H9 (cell line): Measurements from ENCODE around the gene ITPR2. TPM values are rescaled to one million over a fixed set of nuclear protein-coding genes. Genes with fewer than 3 reads are reported as not detected.
A peak's percentile ranks its signal among the peaks of the same experiment; 100 is the strongest.

Experiments used
- DNase-seq: peaks from one replicate; pipeline ENCODE4 v3.0.0-alpha.2; 2017
- H2AFZ ChIP-seq: one replicate; pipeline ENCODE4 v1.6.1; 2013; ENCODE audit warnings: mild to moderate bottlenecking, low read length, control low read depth, moderate library complexity
- H2AK5ac ChIP-seq: 2 replicates; pipeline ENCODE4 v1.6.1; 2013; ENCODE audit warnings: low read length, control low read depth, mixed read lengths; ENCODE audit not compliant: insufficient read length
- H2BK120ac ChIP-seq: one replicate; pipeline ENCODE4 v1.6.1; 2013; ENCODE audit warnings: low read depth, mild to moderate bottlenecking, low read length, control low read depth, inconsistent platforms; ENCODE audit not compliant: poor library complexity, severe bottlenecking
- H2BK12ac ChIP-seq: 2 replicates; pipeline ENCODE4 v1.6.1; 2013; ENCODE audit warnings: low read length, control low read depth, mixed read lengths, low read depth; ENCODE audit not compliant: insufficient read length
- H2BK15ac ChIP-seq: 2 replicates; pipeline ENCODE4 v1.6.1; 2013; ENCODE audit warnings: low read depth, low read length, control low read depth
- H2BK20ac ChIP-seq: one replicate; pipeline ENCODE4 v1.6.1; 2013; ENCODE audit warnings: low read depth, mild to moderate bottlenecking, low read length, control low read depth, inconsistent platforms; ENCODE audit not compliant: poor library complexity, severe bottlenecking
- H2BK5ac ChIP-seq: 2 replicates; pipeline ENCODE4 v1.6.1; 2013; ENCODE audit warnings: low read length, control low read depth, mixed read lengths; ENCODE audit not compliant: insufficient read length
- H3K14ac ChIP-seq: 2 replicates; pipeline ENCODE4 v1.6.1; 2013; ENCODE audit warnings: low read length, control low read depth; ENCODE audit not compliant: insufficient read depth
- H3K18ac ChIP-seq: 2 replicates; pipeline ENCODE4 v1.6.1; 2013; ENCODE audit warnings: low read depth, mild to moderate bottlenecking, mixed read lengths, low read length, control low read depth; ENCODE audit not compliant: insufficient read length
- H3K23ac ChIP-seq: 2 replicates; pipeline ENCODE4 v1.6.1; 2013; ENCODE audit warnings: low read length, control low read depth, mixed read lengths, low read depth; ENCODE audit not compliant: insufficient read length
- H3K23me2 ChIP-seq: 2 replicates; pipeline ENCODE4 v1.6.1; 2013; ENCODE audit warnings: low read depth, mild to moderate bottlenecking, mixed read lengths, low read length, control low read depth; ENCODE audit not compliant: insufficient read length, poor library complexity, severe bottlenecking
- H3K27ac ChIP-seq: 2 replicates; pipeline ENCODE4 v1.5.1; 2013; ENCODE audit warnings: low read length, control low read depth, mixed read lengths, low read depth; ENCODE audit not compliant: insufficient read length
- H3K27me3 ChIP-seq: 2 replicates; pipeline ENCODE4 v1.6.1; 2013; ENCODE audit warnings: low read length, control low read depth, inconsistent platforms; ENCODE audit not compliant: insufficient read depth
- H3K4ac ChIP-seq: 2 replicates; pipeline ENCODE4 v1.6.1; 2013; ENCODE audit warnings: low read depth, mild to moderate bottlenecking, control low read depth, inconsistent platforms, low read length, moderate library complexity
- H3K4me1 ChIP-seq: 2 replicates; pipeline ENCODE4 v1.6.1; 2013; ENCODE audit warnings: low read length, control low read depth, inconsistent platforms; ENCODE audit not compliant: insufficient read depth
- H3K4me2 ChIP-seq: 2 replicates; pipeline ENCODE4 v1.6.1; 2013; ENCODE audit warnings: low read length, control low read depth, mixed read lengths; ENCODE audit not compliant: insufficient read length, insufficient read depth
- H3K56ac ChIP-seq: 2 replicates; pipeline ENCODE4 v1.6.1; 2013; ENCODE audit warnings: low read depth, mild to moderate bottlenecking, mixed read lengths, low read length, control low read depth; ENCODE audit not compliant: insufficient read length
- H3K79me1 ChIP-seq: 2 replicates; pipeline ENCODE4 v1.6.1; 2013; ENCODE audit warnings: low read depth, mild to moderate bottlenecking, moderate library complexity, low read length, control low read depth, inconsistent platforms; ENCODE audit not compliant: insufficient read depth, poor library complexity, severe bottlenecking
- H3K79me2 ChIP-seq: 2 replicates; pipeline ENCODE4 v1.6.1; 2013; ENCODE audit warnings: low read length, control low read depth, inconsistent platforms; ENCODE audit not compliant: insufficient read depth
- H3K9ac ChIP-seq: 2 replicates; pipeline ENCODE4 v1.6.1; 2013; ENCODE audit warnings: low read length, control low read depth, mixed read lengths; ENCODE audit not compliant: insufficient read length; ENCODE audit errors: extremely low read depth
- H3K9me3 ChIP-seq: one replicate; pipeline ENCODE4 v1.6.1; 2013; ENCODE audit warnings: low read depth, low read length, inconsistent platforms; ENCODE audit not compliant: control insufficient read depth
- H3T11ph ChIP-seq: one replicate; pipeline ENCODE4 v1.6.1; 2013; ENCODE audit warnings: mild to moderate bottlenecking, low read length, control low read depth, inconsistent platforms
- H4K20me1 ChIP-seq: one replicate; pipeline ENCODE4 v1.6.1; 2013; ENCODE audit not compliant: control insufficient read depth, insufficient read length, insufficient read depth
- H4K5ac ChIP-seq: 2 replicates; pipeline ENCODE4 v1.6.1; 2013; ENCODE audit warnings: low read depth, mild to moderate bottlenecking, mixed read lengths, low read length, control low read depth; ENCODE audit not compliant: insufficient read length
- H4K8ac ChIP-seq: replicated peaks from 2 replicates; pipeline ENCODE4 v1.6.1; 2013; ENCODE audit warnings: low read length, control low read depth, mixed read lengths, low read depth; ENCODE audit not compliant: insufficient read length
- H4K91ac ChIP-seq: 2 replicates; pipeline ENCODE4 v1.6.1; 2013; ENCODE audit warnings: low read depth, mild to moderate bottlenecking, moderate library complexity, mixed read lengths, low read length, control low read depth; ENCODE audit not compliant: insufficient read length
- H3K27ac Mint-ChIP-seq, 3 experiments: 2 replicates in 2 of 3; 3 replicates in 1 of 3; pipeline ENCODE4 v1.8.0; 2020 to 2021; ENCODE audit warnings: mixed read lengths in 3 of 3, mild to moderate bottlenecking in 1 of 3, moderate library complexity in 1 of 3
- H3K27me3 Mint-ChIP-seq: 2 replicates; pipeline ENCODE4 v1.8.0; 2021; ENCODE audit warnings: low read depth, mild to moderate bottlenecking, moderate library complexity, mixed read lengths
- H3K36me3 Mint-ChIP-seq, 3 experiments: 2 replicates in 2 of 3; 3 replicates in 1 of 3; pipeline ENCODE4 v1.8.0; 2020 to 2021; ENCODE audit warnings: low read depth in 3 of 3, mixed read lengths in 3 of 3; ENCODE audit not compliant: insufficient read depth in 1 of 3
- H3K4me1 Mint-ChIP-seq, 2 experiments: 2 replicates each; pipeline ENCODE4 v1.8.0; 2020; ENCODE audit warnings: mixed read lengths in 2 of 2
- H3K4me3 Mint-ChIP-seq, 2 experiments: 2 replicates in 1 of 2; 3 replicates in 1 of 2; pipeline ENCODE4 v1.8.0; 2020 to 2021; ENCODE audit warnings: mild to moderate bottlenecking in 2 of 2, mixed read lengths in 2 of 2, moderate library complexity in 1 of 2
- H3K9me3 Mint-ChIP-seq, 2 experiments: 2 replicates in 1 of 2; 3 replicates in 1 of 2; pipeline ENCODE4 v1.8.0; 2020; ENCODE audit warnings: mild to moderate bottlenecking in 2 of 2, mixed read lengths in 2 of 2, moderate library complexity in 1 of 2
- WGBS: extraction: QIAGEN DNeasy Blood & Tissue Kit; methylation state at CpG from one replicate; pipeline ENCODE4 v1.1.7; 2013; ENCODE audit warnings: missing lambda C conversion rate, low lambda C conversion rate, mixed read lengths; ENCODE audit not compliant: insufficient read length; ENCODE audit errors: extremely low coverage; 5-methylcytosine and 5-hydroxymethylcytosine counted together
- total RNA-seq: library from RNA; stranded (reverse); gene quantifications from 2 replicates; pipeline ENCODE4 v1.2.1, GENCODE V29; 2021
- TF ChIP-seq, protein P1 (sequence below): fragments of 200-600 bp; sonication (generic); conservative IDR thresholded peaks from 3 replicates; pipeline ENCODE4 v1.8.0; 2021; ENCODE audit warnings: antibody characterized with exemption, mild to moderate bottlenecking

Gene ITPR2
- total RNA-seq, 1 experiment from 2014 or later, result 14.8 TPM

DNA sequence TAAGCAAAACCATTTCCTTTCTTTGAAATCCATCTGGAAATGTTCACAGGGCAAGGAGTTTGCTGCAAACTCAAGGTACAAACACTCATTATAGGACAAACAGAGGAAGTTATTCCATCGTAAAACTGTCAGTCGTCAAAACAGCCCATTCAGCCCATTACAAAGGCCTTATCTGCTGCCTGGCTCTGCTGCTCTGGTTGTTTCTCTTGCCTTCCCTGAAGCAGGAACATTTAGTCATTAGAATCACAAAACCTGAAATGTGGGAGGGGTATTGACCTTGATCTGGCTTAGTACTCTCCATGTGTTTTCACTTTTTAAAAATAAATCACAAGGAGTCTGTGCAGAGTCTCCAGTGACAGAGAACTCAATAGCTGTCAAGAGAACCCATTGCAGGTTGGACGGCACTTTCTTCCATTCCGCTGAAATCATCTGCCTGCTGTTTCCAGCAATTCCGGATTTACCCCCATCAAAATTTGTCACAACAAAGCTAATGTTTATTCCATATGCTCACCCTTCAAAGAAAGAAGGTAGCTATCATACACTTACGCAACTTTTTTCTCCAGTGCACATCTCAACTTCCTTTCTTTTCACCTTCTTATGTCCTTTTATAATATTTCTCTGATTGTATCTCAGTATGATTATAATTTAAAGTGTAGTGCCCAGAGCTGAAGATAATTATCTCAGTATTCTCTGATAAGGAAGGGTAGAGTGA, 24.6 kb upstream of the ITPR2 start:
- H3K27ac Mint-ChIP-seq, result no peak overlapping the region; a peak in 1 of 7 replicates
- WGBS, result no CpG with 5 or more reads among the region's 6 CpGs
- Histone ChIP-seq H3K4ac (no peak overlapping the region), H3K79me2 (no peaks in the 10 kb centered on the region), H2BK12ac (no peak overlapping the region), H3K27ac (no peak overlapping the region), H2BK15ac (no peak overlapping the region), H3K23me2 (no peaks in the 10 kb centered on the region), H3K23ac (no peak overlapping the region), H3T11ph (no peak overlapping the region), H4K5ac (no peak overlapping the region), H2AFZ (peak overlapping the region; percentile 36), H3K4me2 (no peak overlapping the region), H4K91ac (no peak overlapping the region), H3K27me3 (no peaks in the 10 kb centered on the region), H3K79me1 (no peaks in the 10 kb centered on the region), H3K9me3 (no peaks in the 10 kb centered on the region), H2BK20ac (no peak overlapping the region), H3K14ac (no peak overlapping the region), H3K4me1 (peaks cover 2% of the 10 kb centered on the region; the same call in 1 of the 2 replicates), H4K8ac (no peak overlapping the region), H3K9ac (no peak overlapping the region), H2BK120ac (no peak overlapping the region), H2AK5ac (no peak overlapping the region), H3K56ac (no peak overlapping the region), H2BK5ac (no peak overlapping the region), H4K20me1 (no peaks in the 10 kb centered on the region), H3K18ac (no peak overlapping the region)
- no peak for DNase-seq
- H3K36me3 Mint-ChIP-seq, result no peaks in the 10 kb centered on the region
- TF ChIP-seq, protein P1, sequence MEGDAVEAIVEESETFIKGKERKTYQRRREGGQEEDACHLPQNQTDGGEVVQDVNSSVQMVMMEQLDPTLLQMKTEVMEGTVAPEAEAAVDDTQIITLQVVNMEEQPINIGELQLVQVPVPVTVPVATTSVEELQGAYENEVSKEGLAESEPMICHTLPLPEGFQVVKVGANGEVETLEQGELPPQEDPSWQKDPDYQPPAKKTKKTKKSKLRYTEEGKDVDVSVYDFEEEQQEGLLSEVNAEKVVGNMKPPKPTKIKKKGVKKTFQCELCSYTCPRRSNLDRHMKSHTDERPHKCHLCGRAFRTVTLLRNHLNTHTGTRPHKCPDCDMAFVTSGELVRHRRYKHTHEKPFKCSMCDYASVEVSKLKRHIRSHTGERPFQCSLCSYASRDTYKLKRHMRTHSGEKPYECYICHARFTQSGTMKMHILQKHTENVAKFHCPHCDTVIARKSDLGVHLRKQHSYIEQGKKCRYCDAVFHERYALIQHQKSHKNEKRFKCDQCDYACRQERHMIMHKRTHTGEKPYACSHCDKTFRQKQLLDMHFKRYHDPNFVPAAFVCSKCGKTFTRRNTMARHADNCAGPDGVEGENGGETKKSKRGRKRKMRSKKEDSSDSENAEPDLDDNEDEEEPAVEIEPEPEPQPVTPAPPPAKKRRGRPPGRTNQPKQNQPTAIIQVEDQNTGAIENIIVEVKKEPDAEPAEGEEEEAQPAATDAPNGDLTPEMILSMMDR, result no peak
- peaks cover 0 to 7% of the 10 kb centered on the region in 2 experiments; a peak in 2 of 4 replicates for H3K4me1 Mint-ChIP-seq
- H3K4me3 Mint-ChIP-seq, result no peak overlapping the region
- H3K9me3 Mint-ChIP-seq, result no peaks in the 10 kb centered on the region
- no peaks in the 10 kb centered on the region for H3K27me3 Mint-ChIP-seq
